HG02642 (cell line): ENCODE measurements around the gene SULT1C3.

Source experiments
- ATAC-seq: cut with Tn5 transposase; IDR thresholded peaks from one replicate; pipeline ENCODE4 v1.9.1; 2021; ENCODE audit warnings: mild to moderate bottlenecking; ENCODE audit not compliant: unreplicated experiment, poor library complexity

Gene SULT1C3

GRCh38 chr2:108239786-108240185 is at the start of gene SULT1C3:
SULT1C3 (plus strand) TSS chr2:108239968; CDS start chr2:108247195, 7,227 bp downstream.
- ATAC-seq, result no peak

GRCh38 chr2:108193251-108193650 is 46.5 kb upstream of the SULT1C3 start:
- no peak for ATAC-seq

GRCh38 chr2:108194409-108195132 is 45.2 kb upstream of the SULT1C3 start:
- no peak for ATAC-seq

GRCh38 chr2:108195133-108195439 is 44.7 kb upstream of the SULT1C3 start:
- no peak for ATAC-seq

GRCh38 chr2:108199726-108200125 is 40.0 kb upstream of the SULT1C3 start:
- no peak for ATAC-seq

- no peak for ATAC-seq
Measured at GRCh38 chr2:108200569-108200968, 39.2 kb upstream of the SULT1C3 start.

- ATAC-seq, result no peak
Measured at GRCh38 chr2:108212671-108213070, 27.1 kb upstream of the SULT1C3 start.

- no peak for ATAC-seq
Measured at GRCh38 chr2:108215794-108216211, 24.0 kb upstream of the SULT1C3 start.

GRCh38 chr2:108217211-108217610 is 22.6 kb upstream of the SULT1C3 start:
- no peak for ATAC-seq

GRCh38 chr2:108219688-108220087 is 20.1 kb upstream of the SULT1C3 start:
- ATAC-seq, result no peak

- ATAC-seq, result no peak
Measured at GRCh38 chr2:108220191-108220590, 19.6 kb upstream of the SULT1C3 start.

GRCh38 chr2:108220942-108221541 is 18.7 kb upstream of the SULT1C3 start:
- ATAC-seq, result no peak

- no peak for ATAC-seq
Measured at GRCh38 chr2:108222261-108222660, 17.5 kb upstream of the SULT1C3 start.

GRCh38 chr2:108223573-108223972 is 16.2 kb upstream of the SULT1C3 start:
- ATAC-seq, result no peak

- no peak for ATAC-seq
Measured at GRCh38 chr2:108224022-108224421, 15.7 kb upstream of the SULT1C3 start.

- no peak for ATAC-seq
Measured at GRCh38 chr2:108226564-108226963, 13.2 kb upstream of the SULT1C3 start.

GRCh38 chr2:108228006-108228405 is 11.8 kb upstream of the SULT1C3 start:
- ATAC-seq, result no peak

- no peak for ATAC-seq
Measured at GRCh38 chr2:108228537-108228936, 11.2 kb upstream of the SULT1C3 start.

- ATAC-seq, result no peak
Measured at GRCh38 chr2:108229875-108230274, 9.9 kb upstream of the SULT1C3 start.

- ATAC-seq, result no peak
Measured at GRCh38 chr2:108235577-108235976, 4.2 kb upstream of the SULT1C3 start.

GRCh38 chr2:108236676-108237335 is 3.0 kb upstream of the SULT1C3 start:
- ATAC-seq, result no peak

GRCh38 chr2:108240966-108241365 is 1.2 kb downstream of the SULT1C3 start:
- ATAC-seq, result no peak
